GM21723 (cell line): Measurements from ENCODE around the gene L3MBTL3.
"Not testable (repeated sequence)": the region's sequence is repeated elsewhere in the genome, so short reads cannot be mapped to it uniquely, and the experiment has no call there.

Experiments
- ATAC-seq: cut with Tn5 transposase; IDR thresholded peaks from one replicate; pipeline ENCODE4 v1.9.1; 2021; ENCODE audit warnings: mild to moderate bottlenecking, moderate library complexity; ENCODE audit not compliant: unreplicated experiment

Gene L3MBTL3

GRCh38 chr6:130134582-130134981 lies 116.2 kb downstream of the L3MBTL3 start:
- ATAC-seq: no peak

DNA sequence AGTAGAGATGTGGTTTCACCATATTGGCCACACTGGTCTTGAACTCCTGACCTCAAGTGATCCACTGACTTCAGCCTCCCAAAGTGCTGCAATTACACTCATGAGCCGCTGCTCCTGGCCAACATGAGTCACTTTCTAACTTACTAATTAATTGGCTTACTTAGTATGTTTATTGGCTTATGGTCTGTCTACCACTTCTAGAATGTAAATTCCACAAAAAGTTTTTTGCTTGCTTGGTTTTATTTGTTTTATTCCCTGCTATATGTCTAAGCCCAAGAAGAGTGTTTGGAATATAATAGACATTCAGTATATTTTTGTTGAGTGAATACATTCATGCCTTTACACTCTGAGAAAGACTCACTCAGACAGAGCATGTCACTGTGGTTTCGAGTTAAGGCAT lies 118.4 kb downstream of the L3MBTL3 start:
- no peak for ATAC-seq

DNA sequence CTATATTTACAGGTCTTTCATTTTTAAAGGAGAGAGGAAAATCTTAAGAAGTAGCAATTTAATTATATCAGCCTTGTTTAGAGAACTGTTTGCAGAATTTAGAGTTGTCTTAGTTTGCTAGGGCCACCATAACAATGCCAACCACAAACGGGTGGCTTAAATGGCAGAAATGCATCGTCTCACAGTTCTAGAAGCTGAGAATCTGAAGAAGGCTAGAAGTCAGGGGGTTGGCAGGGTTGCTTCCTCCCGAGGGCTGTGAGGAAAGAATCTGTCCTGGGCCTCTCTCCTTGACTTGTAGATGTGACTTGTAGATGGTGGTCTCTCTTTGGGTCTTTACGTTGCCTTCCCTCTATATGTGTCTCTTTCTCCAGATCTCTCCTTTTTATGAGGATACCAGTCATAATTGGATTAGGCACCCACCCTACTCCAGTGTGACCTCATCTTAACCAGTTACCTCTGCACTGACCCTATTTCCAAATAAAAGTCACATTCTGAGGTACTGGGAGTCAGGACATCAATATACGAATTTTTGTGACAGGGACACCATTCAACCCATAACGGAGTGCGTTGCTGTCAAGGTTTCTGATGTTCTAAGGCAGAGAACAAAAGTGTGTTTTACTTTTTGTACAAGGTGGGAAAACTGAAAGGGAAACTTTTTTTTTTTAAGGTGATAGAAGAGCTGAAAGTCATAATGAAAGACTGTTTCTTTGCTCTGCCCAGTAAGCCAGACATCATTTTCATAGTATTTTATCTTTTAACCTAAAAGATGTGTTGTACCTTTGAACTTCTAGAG lies 119.9 kb downstream of the L3MBTL3 start:
- peak; percentile 84 for ATAC-seq

- peak; percentile 45 for ATAC-seq
Observed at GRCh38 chr6:130138909-130139242, 120.5 kb downstream of the L3MBTL3 start.

GRCh38 chr6:130140084-130140483 lies 121.7 kb downstream of the L3MBTL3 start:
- ATAC-seq: no peak

DNA sequence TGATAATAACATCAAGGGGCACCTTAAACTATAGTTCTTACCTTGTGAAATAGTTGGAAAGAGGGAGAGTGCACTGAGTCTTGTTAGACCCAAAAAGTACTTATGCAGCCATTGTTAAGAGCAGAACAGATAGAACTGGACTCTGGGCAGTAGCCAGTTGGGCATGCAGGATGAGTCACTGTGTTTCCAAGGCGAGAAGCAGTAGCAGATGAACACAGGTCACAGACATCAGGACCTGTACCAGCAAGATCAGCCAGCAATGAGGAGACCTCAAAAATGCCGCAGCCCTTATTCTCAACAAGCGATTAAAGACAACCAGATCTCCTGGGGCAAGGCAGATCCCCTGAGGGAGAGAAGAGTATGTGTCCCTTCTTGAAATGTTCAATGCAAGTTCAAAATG lies 125.3 kb downstream of the L3MBTL3 start:
- no peak for ATAC-seq

GRCh38 chr6:130147111-130147510 lies 128.7 kb downstream of the L3MBTL3 start:
- ATAC-seq: no peak

DNA sequence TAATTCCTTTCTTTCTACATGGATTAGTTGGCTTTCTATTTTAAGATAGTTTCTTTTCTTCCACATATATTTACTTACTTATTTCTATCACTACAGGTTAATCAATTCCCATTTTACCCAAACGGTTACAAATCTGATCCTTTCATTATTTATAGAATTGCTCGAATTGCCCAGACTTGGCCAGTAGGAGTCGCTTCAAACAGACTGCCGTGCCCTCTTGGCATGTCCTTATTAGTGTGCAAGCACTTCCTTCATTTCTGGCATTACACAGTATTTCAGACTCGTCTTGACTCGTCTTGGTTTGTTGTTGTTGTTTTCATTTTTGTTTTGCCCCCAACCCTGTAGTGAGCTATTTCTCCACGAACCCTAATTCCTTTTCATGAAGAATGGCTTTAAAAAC lies 129.8 kb downstream of the L3MBTL3 start:
- no peak for ATAC-seq

GRCh38 chr6:130149016-130149415 lies 130.6 kb downstream of the L3MBTL3 start:
- not testable (repeated sequence) for ATAC-seq

DNA sequence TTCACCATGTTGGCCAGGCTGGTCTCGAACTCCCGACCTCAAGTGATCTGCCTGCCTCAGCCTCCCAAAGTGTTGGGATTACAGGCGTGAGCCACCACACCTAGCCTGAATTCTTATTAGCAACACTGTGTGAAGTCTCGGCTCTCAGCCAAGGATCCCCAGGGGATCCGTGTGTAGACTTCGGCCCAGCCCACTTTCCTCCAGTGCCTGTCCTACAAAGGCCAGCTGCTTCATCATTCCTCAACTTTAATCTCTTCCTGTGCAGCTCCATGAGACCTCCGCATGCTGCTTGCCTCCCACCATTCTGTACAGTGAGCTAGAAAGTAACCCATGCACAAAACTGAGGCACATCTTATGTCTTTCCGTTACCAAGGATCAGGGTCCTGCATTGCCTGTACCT lies 132.5 kb downstream of the L3MBTL3 start:
- ATAC-seq: no peak

- no peak for ATAC-seq
Observed at GRCh38 chr6:130152908-130153510, 134.6 kb downstream of the L3MBTL3 start.

GRCh38 chr6:130156908-130157307 lies 138.5 kb downstream of the L3MBTL3 start:
- no peak for ATAC-seq

GRCh38 chr6:130158056-130158455 lies 139.7 kb downstream of the L3MBTL3 start:
- ATAC-seq: no peak

DNA sequence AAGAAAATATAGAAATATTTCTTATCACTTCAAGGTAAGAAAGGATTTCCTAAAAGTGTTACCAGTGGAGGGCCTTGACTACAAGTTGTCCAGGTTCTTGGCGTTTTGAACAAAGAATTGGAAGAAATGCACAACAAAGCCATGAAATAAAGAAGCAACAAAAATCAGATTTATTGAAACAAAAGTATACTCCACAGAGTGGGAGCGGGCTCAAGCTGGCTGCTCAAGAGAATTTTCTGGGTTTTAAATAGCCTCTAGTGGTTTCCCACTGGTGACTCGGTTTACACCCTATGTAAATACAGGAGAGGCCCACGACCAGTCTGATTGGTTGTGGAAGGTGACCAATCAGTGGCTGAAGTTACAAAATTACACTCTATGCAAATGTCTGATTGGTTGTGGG lies 140.2 kb downstream of the L3MBTL3 start:
- no peak for ATAC-seq

DNA sequence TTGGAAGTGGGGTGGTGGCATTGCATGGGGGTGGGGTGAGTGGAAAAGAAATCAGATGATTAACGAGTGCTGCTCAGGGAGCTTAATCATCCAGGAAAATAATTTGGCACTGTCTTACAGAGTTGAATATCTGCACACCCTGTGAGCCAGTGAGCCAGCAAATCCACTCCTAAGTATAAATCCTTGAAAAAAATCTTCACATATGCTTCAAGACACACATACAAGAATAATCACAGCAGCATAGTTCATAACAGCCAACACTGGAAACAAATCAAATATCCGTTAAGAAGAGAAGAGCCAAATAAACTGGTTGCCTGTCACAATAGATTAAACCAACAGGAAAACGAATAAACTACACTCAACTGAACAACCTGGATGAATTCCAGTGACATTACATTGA lies 141.6 kb downstream of the L3MBTL3 start:
- ATAC-seq: no peak

DNA sequence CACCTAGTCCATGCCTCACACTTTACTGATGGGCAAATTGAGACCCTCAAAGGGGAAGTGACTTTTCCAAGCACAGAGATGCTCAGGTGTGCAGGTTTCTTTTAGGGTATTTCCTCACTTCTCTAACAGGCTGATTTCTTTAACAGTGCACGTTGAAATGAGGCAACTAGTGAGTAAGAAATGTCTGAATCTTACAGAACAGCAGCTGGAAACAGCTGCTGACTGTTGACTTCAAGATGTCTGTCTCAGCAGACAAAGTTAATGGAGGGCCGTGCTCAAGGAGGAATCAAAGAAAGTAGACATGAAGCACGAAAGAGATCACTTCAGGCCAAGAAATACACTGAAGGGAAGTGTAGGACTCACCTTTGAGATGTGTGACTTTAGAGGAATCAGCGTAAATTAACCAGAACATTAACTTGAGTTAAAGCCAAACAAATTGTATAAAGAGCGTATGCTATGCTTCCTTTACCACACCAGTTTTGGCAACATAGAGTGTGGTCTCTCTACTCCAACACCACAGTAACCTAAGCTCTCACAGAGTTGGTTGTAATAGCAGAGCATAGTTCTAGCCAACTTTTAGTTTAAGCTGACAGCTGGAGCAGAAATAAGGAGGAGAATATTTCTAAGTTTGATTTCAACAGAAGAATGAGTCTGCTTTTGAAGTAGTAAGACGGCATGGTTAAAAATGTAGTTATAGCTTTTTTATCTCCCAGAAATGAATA lies 143.5 kb downstream of the L3MBTL3 start:
- no peak for ATAC-seq

- no peak for ATAC-seq
Observed at GRCh38 chr6:130162421-130162820, 144.0 kb downstream of the L3MBTL3 start.

GRCh38 chr6:130163266-130163665 lies 144.9 kb downstream of the L3MBTL3 start:
- ATAC-seq: no peak

DNA sequence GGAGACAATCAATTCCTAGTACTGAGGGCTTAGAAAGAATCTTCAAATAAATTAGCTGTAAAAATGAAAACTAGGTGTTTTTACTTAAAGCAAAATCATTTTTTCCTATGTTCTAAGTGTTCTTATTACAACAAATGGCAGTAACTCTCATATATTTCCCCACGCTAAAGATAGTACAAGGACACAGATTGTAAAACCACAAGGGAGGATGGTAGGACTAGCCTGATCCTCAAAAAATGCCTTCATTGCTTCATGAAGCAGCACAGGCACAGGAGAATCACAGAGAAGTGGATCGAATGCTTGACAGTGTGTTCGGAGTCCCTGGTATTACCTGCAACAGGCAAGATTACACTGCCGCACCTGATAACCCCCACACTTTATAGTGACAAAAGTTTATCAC lies 145.9 kb downstream of the L3MBTL3 start:
- ATAC-seq: no peak

DNA sequence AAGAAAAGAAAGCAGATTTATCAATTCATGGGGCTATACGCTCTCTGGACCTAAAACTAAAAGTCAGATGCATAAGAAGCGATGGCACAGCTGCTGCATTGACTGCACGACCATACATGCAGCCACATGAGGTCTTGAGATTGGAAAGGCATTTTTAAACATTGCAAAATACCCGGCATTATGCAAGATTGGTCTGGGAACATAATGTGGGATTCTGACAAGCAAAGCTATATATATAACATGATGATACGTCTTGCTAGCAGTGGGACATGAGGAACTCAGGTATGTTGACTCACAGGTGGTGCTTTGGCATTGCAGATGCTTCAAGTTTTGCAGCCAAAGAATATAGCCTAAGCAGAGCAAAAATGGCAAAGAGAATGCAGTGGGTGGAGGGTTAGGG lies 149.3 kb downstream of the L3MBTL3 start:
- ATAC-seq: no peak

DNA sequence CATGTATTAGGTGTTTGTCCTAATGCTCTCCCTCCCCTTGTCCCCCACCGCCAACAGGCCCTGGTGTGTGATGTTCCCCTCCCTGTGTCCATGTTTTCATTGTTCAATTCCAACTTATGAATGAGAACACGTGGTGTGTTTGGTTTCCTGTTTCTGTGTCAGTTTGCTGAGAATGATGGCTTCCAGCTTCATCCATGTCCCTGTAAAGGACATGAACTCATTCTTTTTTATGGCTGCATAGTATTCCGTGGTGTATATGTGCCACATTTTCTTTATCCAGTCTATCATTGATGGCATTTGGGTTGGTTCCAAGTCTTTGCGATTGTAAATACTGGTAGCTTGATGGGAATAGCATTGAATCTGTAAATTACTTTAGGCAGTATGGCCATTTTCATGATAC lies 151.8 kb downstream of the L3MBTL3 start:
- not testable (repeated sequence) for ATAC-seq

GRCh38 chr6:130173377-130174004 lies 155.1 kb downstream of the L3MBTL3 start:
- ATAC-seq: not testable (repeated sequence)
